Fibroblast of lung (primary cell): Measurements from ENCODE around the gene CLEC17A.

ENCODE experiments used
- EZH2 ChIP-seq: IDR thresholded peaks from 2 replicates; pipeline ENCODE4 v1.5.1; 2012; ENCODE audit warnings: low read length, control low read depth, mild to moderate bottlenecking; ENCODE audit errors: missing control alignments
- TF ChIP-seq, protein P1 (sequence below), 2 donors: IDR thresholded peaks in 1 of 2; conservative IDR thresholded peaks in 1 of 2; 1 replicate in 1 of 2; 2 replicates in 1 of 2; pipeline ENCODE4 v1.5.1; 2011 to 2012; ENCODE audit warnings: low read length in 2 of 2, control low read depth in 1 of 2, inconsistent platforms in 1 of 2, low read depth in 1 of 2, mild to moderate bottlenecking in 1 of 2

- TF ChIP-seq, protein P1, sequence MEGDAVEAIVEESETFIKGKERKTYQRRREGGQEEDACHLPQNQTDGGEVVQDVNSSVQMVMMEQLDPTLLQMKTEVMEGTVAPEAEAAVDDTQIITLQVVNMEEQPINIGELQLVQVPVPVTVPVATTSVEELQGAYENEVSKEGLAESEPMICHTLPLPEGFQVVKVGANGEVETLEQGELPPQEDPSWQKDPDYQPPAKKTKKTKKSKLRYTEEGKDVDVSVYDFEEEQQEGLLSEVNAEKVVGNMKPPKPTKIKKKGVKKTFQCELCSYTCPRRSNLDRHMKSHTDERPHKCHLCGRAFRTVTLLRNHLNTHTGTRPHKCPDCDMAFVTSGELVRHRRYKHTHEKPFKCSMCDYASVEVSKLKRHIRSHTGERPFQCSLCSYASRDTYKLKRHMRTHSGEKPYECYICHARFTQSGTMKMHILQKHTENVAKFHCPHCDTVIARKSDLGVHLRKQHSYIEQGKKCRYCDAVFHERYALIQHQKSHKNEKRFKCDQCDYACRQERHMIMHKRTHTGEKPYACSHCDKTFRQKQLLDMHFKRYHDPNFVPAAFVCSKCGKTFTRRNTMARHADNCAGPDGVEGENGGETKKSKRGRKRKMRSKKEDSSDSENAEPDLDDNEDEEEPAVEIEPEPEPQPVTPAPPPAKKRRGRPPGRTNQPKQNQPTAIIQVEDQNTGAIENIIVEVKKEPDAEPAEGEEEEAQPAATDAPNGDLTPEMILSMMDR (conservative IDR thresholded peaks at IDR 0.05 in 1 of 2, IDR thresholded peaks at IDR 0.05 in 1 of 2; ENCODE audit: low read depth in 1 of 2, low read length in 2 of 2) = no peak
- TF ChIP-seq EZH2 = no peak
Observed at GRCh38 chr19:14561249-14561648, 21.6 kb upstream of the CLEC17A start.
